A549 (cell line): Measurements from ENCODE around the gene PFKFB3.

ENCODE experiments used
- CHD2 ChIP-seq: fragments of 150-350 bp; IDR thresholded peaks from 2 replicates; pipeline ENCODE4 v1.6.1; 2014; ENCODE audit warnings: low read length; ENCODE audit not compliant: partially characterized antibody
- MAFK ChIP-seq: fragments of 450-650 bp; IDR thresholded peaks from 2 replicates; pipeline ENCODE4 v1.6.1; 2014; ENCODE audit not compliant: partially characterized antibody
- PHF8 ChIP-seq: fragments of 200-600 bp; sonication (generic); IDR thresholded peaks from 2 replicates; pipeline ENCODE4 v1.6.1; 2016; ENCODE audit warnings: low read depth, mild to moderate bottlenecking, antibody characterized with exemption, moderate library complexity, borderline replicate concordance
- TF ChIP-seq, protein P1 (sequence below): IDR thresholded peaks from 2 replicates; pipeline ENCODE4 v1.6.1; 2012; ENCODE audit warnings: low read depth, borderline replicate concordance
- TF ChIP-seq, protein P2 (sequence below): IDR thresholded peaks from 2 replicates; pipeline ENCODE4 v1.6.1; 2012

DNA sequence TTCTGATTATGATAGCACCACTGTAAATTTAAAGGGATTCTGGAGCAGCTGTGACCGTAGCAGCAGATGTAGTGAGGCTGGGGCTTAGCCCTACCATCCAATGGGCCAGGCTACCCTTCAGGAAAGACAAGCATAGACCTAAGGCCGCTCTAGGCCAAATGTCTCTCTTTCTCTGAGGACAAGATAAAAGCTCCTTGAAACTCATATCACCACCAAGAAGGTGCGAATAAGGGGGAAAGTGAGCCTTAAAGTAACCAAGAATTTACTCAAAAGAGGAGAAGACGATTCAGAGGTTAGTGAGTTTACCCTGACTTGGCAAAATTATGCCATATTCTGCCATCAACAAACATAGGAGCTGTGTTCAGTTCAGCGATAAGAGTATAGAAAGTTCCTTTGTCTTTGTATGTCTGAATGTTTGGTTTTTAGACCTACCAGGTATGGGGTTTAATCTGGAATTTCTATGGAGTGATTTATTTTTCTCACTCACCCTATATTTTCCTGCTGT, 79.8 kb downstream of the PFKFB3 start:
- TF ChIP-seq CHD2 (no peak), PHF8 (no peak), MAFK (peak; percentile 73)
- TF ChIP-seq, protein P1, sequence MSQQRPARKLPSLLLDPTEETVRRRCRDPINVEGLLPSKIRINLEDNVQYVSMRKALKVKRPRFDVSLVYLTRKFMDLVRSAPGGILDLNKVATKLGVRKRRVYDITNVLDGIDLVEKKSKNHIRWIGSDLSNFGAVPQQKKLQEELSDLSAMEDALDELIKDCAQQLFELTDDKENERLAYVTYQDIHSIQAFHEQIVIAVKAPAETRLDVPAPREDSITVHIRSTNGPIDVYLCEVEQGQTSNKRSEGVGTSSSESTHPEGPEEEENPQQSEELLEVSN: no peak
- TF ChIP-seq, protein P2, sequence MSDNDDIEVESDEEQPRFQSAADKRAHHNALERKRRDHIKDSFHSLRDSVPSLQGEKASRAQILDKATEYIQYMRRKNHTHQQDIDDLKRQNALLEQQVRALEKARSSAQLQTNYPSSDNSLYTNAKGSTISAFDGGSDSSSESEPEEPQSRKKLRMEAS: no peak
